NCI-H1694 (cell line): Measurements from ENCODE around the gene NPHP4.
"Not testable (repeated sequence)": the region's sequence is repeated elsewhere in the genome, so short reads cannot be mapped to it uniquely, and the experiment has no call there.

Source experiments
- DNase-seq: peaks from one replicate; lab custom pipeline; 2025; lab: John Stamatoyannopoulos, UW

The NPHP4 gene

GRCh38 chr1:5855196-5855897 is 136.9 kb downstream of the NPHP4 start:
- DNase-seq: no peak

GRCh38 chr1:5854754-5855153 is 137.5 kb downstream of the NPHP4 start:
- no peak for DNase-seq

GRCh38 chr1:5853858-5854257 is 138.4 kb downstream of the NPHP4 start:
- not testable (repeated sequence) for DNase-seq

GRCh38 chr1:5850503-5850902 is 141.7 kb downstream of the NPHP4 start:
- no peak for DNase-seq

- no peak for DNase-seq
Measured at GRCh38 chr1:5849550-5849949, 142.7 kb downstream of the NPHP4 start.

- no peak for DNase-seq
Measured at GRCh38 chr1:5847013-5847659, 145.1 kb downstream of the NPHP4 start.

- DNase-seq: no peak
Measured at GRCh38 chr1:5845376-5845775, 146.8 kb downstream of the NPHP4 start.

GRCh38 chr1:5844442-5844841 is 147.8 kb downstream of the NPHP4 start:
- DNase-seq: no peak

- DNase-seq: no peak
Measured at GRCh38 chr1:5843521-5844096, 148.6 kb downstream of the NPHP4 start.

GRCh38 chr1:5842679-5843078 is 149.5 kb downstream of the NPHP4 start:
- DNase-seq: no peak

GRCh38 chr1:5840551-5841001 is 151.6 kb downstream of the NPHP4 start:
- no peak for DNase-seq

GRCh38 chr1:5839881-5840550 is 152.2 kb downstream of the NPHP4 start:
- no peak for DNase-seq

- DNase-seq: no peak
Measured at GRCh38 chr1:5839161-5839880, 152.9 kb downstream of the NPHP4 start.

GRCh38 chr1:5837976-5838653 is 154.1 kb downstream of the NPHP4 start:
- DNase-seq: no peak

- DNase-seq: no peak
Measured at GRCh38 chr1:5836776-5837440, 155.3 kb downstream of the NPHP4 start.

GRCh38 chr1:5835179-5835562 is 157.1 kb downstream of the NPHP4 start:
- no peak for DNase-seq

- no peak for DNase-seq
Measured at GRCh38 chr1:5834477-5835178, 157.6 kb downstream of the NPHP4 start.

GRCh38 chr1:5833911-5834310 is 158.3 kb downstream of the NPHP4 start:
- no peak for DNase-seq

GRCh38 chr1:5832916-5833895 is 159.0 kb downstream of the NPHP4 start:
- DNase-seq: no peak
